GM18861 (cell line): ENCODE data around the gene ZNF316.

Experiments used
- ATAC-seq: cut with Tn5 transposase; IDR thresholded peaks from one replicate; pipeline ENCODE4 v1.9.1; 2021; ENCODE audit not compliant: unreplicated experiment

The ZNF316 gene

DNA sequence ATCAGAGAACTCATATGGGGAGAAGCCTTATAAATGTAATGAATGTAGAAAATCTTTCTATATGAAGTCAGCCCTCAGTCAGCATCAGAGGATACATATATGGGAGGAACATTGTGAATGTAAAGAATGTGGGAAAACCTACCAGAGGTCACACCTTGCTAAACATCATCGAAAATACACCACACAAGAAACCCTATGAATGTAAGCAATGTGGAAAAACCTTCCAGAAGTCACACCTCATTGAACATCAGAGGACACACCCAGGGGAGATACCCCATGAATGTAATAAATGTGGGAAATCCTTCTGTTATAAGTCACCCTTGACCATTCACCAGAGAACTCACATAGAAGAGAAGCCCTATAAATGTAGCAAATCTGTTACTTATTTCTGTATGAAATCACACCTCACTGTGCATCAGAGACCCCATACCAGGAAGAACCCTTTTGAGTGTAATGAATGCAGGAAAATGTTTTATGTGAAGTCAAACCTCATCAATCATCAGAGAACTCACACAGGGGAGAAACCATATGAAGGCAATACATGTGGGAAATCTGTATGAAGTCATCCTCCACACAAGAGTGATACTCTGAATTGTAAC is 38.8 kb downstream of the ZNF316 start:
- no peak for ATAC-seq

DNA sequence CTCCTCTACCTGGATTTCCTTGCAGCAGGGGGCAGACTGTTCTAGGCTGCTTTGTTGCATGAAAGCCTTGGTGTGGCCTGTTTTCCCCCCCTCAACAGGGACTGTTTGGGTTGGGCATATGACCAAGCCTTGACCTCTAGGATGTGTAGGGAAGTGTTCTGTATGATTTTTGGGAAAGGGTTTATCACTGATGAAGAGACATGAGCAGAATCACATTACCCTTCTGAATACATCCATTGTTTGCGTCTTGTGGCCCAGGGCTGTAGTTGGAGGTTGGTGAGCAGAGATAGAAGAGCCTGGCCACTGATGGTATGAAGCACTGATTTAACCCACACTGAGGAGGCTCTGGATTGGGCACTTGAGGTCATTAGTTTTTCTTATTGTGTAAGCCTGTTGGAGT is 43.0 kb downstream of the ZNF316 start:
- no peak for ATAC-seq

GRCh38 chr7:6691103-6691502 is 54.0 kb downstream of the ZNF316 start:
- no peak for ATAC-seq

GRCh38 chr7:6691609-6692106 is 54.5 kb downstream of the ZNF316 start:
- no peak for ATAC-seq

DNA sequence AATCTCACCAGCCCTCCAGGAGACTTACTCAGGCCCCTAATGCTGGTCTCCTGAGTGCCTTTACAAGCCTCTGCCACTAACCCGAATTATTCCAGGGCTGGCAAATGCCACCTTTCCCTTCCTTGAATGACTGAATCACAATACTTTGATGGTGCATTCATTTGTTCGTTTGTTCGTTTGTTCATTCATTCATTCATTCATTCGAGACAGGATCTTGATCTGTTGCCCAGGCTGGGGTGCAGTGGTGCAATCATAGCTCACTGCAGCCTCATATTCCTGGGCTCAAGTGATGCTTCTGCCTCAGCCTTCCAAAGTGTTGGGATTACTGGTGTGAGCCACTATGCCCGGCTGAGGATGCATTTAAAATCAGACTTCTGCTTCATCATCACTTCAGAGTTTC is 63.7 kb downstream of the ZNF316 start:
- ATAC-seq: no peak

DNA sequence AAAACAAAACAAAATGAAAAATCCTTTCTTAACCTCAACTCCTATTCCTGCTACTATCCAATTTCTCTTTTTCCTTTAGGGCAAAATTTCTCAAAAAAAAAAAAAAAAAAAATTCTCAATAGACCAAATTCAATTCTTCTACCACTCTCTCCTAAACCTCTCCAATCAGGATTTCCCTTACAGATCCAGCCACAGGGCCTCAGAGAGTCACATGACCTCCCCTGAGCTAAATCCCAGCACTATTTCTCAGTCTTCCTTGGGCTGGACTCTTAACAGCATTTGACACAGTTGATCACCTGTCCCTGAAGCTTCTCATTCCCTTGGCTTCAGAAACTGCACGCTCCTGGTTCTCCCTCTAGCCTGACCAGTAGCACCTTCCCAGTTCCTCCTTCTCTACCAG is 64.7 kb downstream of the ZNF316 start:
- no peak for ATAC-seq
